ENCODE data around the gene MYZAP. TPM values are rescaled to one million over a fixed set of nuclear protein-coding genes. Genes with fewer than 3 reads are reported as not detected.
A peak's percentile ranks its signal among the peaks of the same experiment; 100 is the strongest.

MYZAP gene
- total RNA-seq, 1 experiment from 2014 or later, result 0.63 TPM

DNA sequence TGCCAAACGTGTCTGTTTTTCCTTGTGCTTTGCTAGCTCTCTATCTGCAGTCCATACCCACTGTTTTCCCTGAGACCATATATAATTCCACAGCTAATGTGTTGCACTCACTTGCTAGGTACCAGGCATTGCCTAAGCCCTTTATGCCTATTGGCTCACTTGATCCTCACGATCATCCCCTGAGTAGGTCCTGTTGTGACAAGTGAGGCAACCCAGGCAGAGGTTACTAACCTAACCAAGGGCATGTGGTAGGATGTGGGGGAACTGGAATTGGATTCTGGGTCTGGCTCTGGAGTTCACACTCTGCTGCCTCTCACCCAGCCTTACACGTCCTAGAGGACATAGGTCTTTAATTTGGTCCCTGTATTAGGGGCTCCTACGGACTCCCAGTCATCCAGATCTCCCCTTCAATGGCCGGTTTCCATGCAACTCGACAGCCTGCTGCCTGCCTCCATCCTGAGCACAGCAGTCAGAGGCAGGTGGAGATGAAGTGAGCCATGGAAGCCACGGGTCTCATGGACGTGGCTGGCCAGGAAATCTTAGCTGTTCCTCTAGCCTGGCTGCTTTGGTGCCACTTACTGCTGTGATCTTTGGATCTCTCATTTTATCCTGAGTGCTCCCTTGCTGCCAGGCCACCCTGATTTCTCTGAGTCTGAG, 38.9 kb upstream of the MYZAP start:
- Histone ChIP-seq H2AK5ac (ENCODE audit: insufficient read length, low read length) (no peak overlapping the region), H2BK5ac (ENCODE audit: insufficient read length, low read length) (no peak overlapping the region), H3K14ac (ENCODE audit: insufficient read depth, low read length) (no peak overlapping the region), H3K4me2 (ENCODE audit: insufficient read depth, insufficient read length, low read length) (no peak overlapping the region), H2BK12ac (ENCODE audit: insufficient read length, low read depth, low read length) (no peak overlapping the region), H2BK15ac (ENCODE audit: low read depth, low read length) (no peak overlapping the region), H2BK20ac (ENCODE audit: low read depth, low read length, poor library complexity, severe bottlenecking) (no peak overlapping the region), H3K9me3 (ENCODE audit: control insufficient read depth, low read depth, low read length) (no peaks in the 10 kb centered on the region), H3K4me1 (ENCODE audit: insufficient read depth, low read length) (peaks cover 6% of the 10 kb centered on the region; the same call in 1 of the 2 replicates), H4K8ac (replicated peaks; ENCODE audit: insufficient read length, low read depth, low read length) (no peak overlapping the region), H4K20me1 (ENCODE audit: control insufficient read depth, insufficient read depth, insufficient read length) (no peaks in the 10 kb centered on the region), H2BK120ac (ENCODE audit: low read depth, low read length, poor library complexity, severe bottlenecking) (no peak overlapping the region), H3K27ac (ENCODE audit: insufficient read length, low read depth, low read length) (no peak overlapping the region), H4K91ac (ENCODE audit: insufficient read length, low read depth, low read length) (no peak overlapping the region), H3K18ac (ENCODE audit: insufficient read length, low read depth, low read length) (no peak overlapping the region), H3K23ac (ENCODE audit: insufficient read length, low read depth, low read length) (no peak overlapping the region), H3K4ac (ENCODE audit: low read depth, low read length) (no peak overlapping the region), H4K5ac (ENCODE audit: insufficient read length, low read depth, low read length) (no peak overlapping the region), H3T11ph (ENCODE audit: low read length) (no peak overlapping the region), H2AFZ (ENCODE audit: low read length) (no peak overlapping the region), H3K23me2 (ENCODE audit: insufficient read length, low read depth, low read length, poor library complexity, severe bottlenecking) (no peaks in the 10 kb centered on the region), H3K9ac (ENCODE audit: extremely low read depth, insufficient read length, low read length) (no peak overlapping the region), H3K79me1 (ENCODE audit: insufficient read depth, low read depth, low read length, poor library complexity, severe bottlenecking) (no peaks in the 10 kb centered on the region), H3K27me3 (ENCODE audit: insufficient read depth, low read length) (no peaks in the 10 kb centered on the region), H3K79me2 (ENCODE audit: insufficient read depth, low read length) (no peaks in the 10 kb centered on the region), H3K56ac (ENCODE audit: insufficient read length, low read depth, low read length) (no peak overlapping the region)
- WGBS (ENCODE audit: extremely low coverage, insufficient read length, low lambda C conversion rate), result no CpG with 5 or more reads among the region's 8 CpGs
- H3K27ac Mint-ChIP-seq, result peak overlapping the region in 2 of 3 experiments; percentile 46 to 91; a peak in 4 of 7 replicates
- H3K27me3 Mint-ChIP-seq (ENCODE audit: low read depth), result no peaks in the 10 kb centered on the region
- H3K4me3 Mint-ChIP-seq, result no peak overlapping the region
- H3K36me3 Mint-ChIP-seq (ENCODE audit: insufficient read depth in 1 of 3, low read depth in 3 of 3), result peaks cover 11 to 27% (median 24%) of the 10 kb centered on the region in 3 experiments; a peak in 6 of 7 replicates
- no peak for DNase-seq
- TF ChIP-seq, protein P1, sequence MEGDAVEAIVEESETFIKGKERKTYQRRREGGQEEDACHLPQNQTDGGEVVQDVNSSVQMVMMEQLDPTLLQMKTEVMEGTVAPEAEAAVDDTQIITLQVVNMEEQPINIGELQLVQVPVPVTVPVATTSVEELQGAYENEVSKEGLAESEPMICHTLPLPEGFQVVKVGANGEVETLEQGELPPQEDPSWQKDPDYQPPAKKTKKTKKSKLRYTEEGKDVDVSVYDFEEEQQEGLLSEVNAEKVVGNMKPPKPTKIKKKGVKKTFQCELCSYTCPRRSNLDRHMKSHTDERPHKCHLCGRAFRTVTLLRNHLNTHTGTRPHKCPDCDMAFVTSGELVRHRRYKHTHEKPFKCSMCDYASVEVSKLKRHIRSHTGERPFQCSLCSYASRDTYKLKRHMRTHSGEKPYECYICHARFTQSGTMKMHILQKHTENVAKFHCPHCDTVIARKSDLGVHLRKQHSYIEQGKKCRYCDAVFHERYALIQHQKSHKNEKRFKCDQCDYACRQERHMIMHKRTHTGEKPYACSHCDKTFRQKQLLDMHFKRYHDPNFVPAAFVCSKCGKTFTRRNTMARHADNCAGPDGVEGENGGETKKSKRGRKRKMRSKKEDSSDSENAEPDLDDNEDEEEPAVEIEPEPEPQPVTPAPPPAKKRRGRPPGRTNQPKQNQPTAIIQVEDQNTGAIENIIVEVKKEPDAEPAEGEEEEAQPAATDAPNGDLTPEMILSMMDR (conservative IDR thresholded peaks at IDR 0.05), result no peak
- H3K4me1 Mint-ChIP-seq, result peaks cover 37 to 44% of the 10 kb centered on the region in 2 experiments
- no peaks in the 10 kb centered on the region; a peak in 1 of 5 replicates for H3K9me3 Mint-ChIP-seq
